GM03348 (cell line): ENCODE measurements around the gene DDX47.
"Not testable (repeated sequence)": the region's sequence is repeated elsewhere in the genome, so short reads cannot be mapped to it uniquely, and the experiment has no call there.

Experiments used
- DNase-seq: peaks from one replicate; pipeline ENCODE4 v3.0.0; 2012; ENCODE audit warnings: low spot score

DDX47 gene

DNA sequence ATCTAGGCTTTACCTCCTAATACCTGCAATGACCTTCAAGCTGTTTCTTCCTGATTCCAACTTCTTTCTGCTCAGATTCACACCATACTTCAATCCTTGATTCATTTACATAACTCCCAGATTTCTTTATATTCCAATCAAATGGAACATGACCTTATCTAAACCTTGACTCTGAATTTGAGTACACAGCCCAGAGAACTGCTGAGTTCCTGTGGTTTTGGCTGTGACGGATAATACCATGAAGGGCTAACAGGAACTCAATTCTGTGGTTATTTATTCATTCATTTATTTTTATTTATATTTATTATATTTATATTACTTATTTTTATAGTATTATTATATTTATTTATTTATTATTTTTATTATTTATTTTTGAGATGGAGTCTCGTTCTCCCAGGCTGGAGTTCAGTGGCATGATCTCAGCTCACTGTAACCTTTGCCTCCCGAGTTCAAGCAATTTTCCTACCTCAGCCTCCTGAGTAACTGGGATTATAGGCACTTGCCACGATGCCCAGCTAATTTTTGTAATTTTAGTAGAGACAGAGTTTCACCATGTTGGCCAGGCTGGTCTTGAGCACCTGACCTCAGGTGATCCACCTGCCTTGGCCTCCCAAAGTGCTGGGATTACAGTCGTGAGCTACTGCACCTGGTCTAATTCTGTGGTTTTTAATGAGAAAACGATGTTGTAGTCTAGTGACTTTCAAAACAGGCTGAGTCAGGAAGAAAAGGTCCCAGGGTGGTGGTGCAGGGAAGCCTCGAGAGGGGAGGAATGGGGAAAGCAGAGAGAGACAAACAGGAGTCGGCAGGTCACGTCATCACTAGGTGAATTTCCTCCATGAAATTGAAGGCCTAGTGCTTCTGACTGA is 16.0 kb upstream of the DDX47 start:
- DNase-seq = no peak

DNA sequence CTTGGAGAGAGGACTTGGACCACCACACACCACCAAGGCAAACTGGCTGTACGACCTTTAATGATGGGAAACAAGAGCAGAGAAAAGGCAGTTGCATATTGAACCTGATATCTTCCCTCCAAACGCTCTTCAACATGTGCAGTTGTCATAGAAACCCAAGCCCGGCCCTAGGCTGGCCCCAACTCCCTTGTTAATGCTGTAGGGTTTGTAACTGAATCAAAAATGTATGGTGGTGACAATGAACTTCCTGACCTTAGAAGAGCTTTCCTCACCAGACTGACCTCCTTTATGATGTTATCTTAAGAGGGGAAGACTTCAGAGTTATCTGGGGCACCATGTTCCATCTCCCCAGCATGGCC is 15.4 kb upstream of the DDX47 start:
- no peak for DNase-seq

DNA sequence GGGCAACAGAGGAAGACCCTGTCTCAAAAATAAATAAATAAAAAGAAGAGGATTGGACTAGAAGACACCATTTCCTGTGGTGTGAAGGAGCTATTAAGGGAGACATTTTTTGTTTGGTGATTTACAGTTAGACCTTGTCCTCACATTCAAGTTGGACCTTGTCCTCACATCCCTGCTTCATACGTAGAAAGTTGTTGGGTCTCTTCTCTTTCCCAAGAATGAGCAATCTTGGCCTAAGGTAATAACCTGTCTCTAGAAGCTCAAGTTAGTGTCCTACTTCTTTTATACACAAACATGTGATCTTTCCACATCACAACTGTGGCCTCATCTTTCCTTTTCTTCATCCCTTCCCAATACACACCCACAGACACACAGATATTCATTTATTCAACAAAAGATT is 14.7 kb upstream of the DDX47 start:
- no peak for DNase-seq

DNA sequence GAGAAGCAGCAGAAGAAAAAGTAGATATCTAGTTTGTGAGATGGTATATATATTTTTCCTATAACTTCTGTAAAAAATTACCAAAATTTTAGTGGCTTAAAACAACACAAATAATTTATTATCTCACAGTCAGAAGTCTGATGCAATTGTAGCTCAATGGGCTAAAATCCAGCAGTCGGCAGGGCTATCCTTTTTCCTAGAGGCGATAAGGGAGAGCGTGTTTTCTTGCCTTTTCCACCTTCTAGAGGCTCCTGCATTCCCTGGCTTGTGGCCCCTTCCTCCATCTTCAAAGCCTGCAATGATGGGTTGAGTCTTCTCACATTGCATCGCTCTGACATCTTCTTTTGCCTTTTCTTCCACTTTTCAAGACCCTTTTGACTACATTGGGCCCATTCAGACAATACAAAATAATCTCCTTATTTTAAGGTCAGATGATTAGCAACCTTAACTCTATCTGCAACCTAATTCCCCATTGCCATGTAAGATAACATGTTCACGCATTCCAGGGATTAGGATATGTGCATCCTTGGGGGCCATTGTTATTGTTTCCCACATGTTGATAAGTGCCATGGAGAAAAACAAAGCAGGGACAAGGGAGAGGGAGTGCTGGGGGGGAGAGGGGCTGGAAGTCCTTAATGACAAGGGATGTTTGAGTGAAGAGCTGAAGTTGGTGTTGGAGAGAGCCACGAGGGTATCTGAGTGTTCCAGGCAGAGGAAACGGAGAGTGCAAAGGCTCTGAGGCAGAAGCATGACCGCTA is 13.8 kb upstream of the DDX47 start:
- no peak for DNase-seq

DNA sequence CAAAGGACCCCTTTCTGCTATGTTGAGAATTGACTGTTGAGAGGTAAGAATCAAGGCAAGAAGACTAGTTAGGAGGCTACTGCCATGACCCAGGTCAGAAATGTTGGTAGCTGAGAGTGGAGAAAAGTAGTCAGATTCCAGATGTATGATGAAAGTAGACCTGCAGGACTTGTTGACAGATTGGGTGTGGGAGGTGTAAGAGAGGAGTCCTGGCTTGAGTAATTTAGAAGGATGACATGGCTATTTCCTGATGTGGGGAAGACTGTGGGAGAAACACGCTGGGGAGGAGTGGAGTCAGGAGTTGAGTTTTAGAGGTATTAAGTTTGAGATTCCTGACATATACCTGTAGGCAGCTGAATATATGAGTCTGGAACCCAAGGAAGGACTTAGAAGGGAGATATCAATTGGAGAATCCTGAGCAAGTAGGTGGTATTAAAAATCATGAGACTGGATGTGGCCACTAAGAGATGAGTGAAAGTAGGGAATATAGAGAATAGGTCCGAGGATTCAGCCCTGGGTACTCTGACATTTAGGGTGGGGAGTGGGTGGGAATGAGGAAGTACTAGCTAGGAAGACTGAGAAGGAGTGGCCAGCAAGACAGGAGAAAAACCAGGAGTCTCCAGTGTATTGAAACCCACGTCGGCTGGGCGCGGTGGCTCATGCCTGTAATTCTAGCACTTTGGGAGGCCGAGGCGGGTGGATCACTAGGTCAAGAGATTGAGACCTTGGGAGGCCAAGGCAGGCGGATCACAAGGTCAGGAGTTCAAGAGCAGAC is 12.6 kb upstream of the DDX47 start:
- peak; percentile 76 for DNase-seq

DNA sequence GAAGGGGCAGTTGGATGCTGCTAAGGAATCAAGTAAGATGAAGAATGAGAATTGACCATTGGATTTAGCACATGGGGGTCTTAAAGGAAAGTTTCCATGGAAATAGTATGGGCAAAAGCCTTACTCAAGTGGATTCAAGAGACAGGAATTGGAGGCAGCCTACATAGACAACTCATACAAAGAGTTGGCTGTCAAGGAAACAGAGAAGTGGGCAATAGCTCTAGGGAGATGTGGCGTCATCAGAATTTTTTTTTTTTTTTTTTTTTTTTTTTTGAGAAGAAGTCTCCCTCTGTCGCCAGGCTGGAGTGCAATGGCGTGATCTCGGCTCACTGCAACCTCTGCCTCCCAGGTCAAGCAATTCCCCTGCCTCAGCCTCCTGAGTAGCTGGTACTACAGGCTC is 11.5 kb upstream of the DDX47 start:
- not testable (repeated sequence) for DNase-seq

DNA sequence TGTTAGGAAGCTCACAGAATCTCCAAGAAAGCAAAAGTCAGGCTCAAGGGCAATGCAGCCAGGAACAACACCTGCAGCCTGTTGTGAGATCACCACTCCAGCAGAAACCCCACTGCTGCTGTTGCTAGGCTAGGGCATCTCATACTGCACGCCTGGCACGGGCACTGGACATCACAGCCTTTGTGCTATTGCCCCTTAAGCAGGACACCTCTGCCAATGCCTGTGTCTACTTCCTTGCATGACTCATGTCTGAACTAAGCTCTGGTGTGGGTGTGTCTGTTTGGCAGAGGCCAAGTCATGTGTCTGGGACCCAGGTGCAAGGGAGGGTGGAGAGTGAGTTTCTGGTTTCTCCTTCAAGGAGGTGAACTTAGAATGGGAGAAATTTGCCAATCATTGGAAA is 10.0 kb upstream of the DDX47 start:
- peak; percentile 77 for DNase-seq

DNA sequence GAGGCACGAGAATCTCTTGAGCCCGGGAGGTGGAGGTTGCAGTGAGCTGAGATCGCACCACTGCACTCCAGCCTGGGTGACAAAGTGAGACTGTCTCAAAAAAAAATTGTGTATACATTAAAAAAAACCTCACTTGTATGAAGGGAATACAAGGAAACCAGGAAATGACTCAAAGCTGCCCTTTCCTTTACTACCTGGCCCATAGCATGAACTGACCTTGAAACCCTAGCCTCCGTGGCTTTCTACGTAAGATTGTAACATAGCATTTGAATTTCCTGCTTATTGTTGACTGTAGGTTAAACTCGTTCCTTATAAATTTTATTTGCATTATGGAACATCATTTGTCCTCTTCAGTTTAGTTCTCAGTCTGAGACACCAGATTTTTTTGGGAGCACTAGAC is 9.1 kb upstream of the DDX47 start:
- no peak for DNase-seq

DNA sequence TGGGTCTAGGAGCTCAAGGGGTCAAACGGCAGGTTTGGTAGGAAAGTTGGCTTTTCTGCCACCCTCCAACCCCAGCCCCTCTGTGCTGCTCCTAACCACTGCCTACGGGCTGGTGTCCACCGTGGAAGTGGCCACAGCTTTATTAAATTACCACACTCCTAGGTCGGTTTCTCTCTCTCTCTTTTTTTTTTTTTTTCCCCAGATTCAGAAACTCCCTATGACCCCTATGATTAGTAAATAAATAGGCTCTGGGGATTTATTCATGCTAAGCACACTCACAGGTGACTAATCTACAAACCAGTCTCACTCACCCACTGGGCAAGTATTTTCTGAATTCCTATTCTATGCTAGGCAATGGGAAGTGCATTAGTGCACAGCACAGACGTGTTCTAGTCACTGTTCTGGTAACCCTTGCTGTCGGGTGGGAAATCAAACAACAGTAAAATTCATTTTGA is 8.7 kb upstream of the DDX47 start:
- peak; percentile 73 for DNase-seq

DNA sequence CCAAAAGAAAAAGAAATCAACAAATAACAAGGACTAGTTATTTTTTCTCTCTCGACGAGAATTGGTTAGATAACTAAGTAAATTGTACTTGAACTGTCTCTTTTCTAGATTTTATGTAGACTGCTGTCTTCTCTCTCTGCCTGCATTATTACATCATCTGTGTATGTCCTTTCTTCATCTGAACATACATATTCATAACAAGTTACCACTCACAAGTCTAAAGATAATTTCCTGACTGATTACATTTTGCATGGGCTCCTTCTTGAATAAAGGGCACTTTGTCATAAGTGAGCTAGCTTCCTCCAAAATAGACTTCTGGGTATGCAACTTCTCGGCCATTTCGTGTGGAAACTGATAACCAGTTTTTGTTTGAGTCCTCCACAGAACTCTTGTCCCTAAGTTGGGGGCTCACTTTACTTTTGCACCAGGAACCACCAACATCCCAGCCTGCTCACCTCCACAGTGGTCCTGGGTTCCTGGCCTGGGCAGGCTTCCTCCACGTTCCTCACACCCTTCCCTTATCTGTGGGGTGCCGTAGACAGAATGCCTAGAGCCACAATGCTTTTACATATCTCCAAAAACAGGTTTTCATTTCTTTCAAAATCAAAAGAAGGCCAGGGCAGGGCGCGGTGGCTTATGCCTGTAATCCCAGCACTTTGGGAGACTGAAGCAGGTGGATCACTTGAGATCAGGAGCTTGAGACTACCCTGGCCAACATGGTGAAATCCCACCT is 6.2 kb upstream of the DDX47 start:
- no peak for DNase-seq

DNA sequence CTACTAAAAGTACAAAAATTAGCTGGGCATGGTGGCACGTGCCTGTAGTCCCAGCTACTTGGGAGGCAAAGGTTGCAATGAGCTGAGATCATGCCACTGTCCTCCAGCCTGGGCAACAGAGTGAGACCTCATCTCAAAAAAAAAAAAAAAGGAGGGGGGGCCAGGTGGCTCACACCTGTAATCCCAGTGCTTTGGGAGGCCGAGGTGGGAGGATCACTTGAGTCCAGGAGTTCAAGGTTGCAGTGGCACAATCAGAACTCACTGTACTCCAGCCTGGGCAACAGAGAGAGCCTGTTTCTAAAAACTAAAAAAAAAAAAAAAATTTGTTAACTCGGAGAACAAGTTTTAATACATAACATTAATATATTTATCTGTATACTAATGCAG is 5.6 kb upstream of the DDX47 start:
- DNase-seq = not testable (repeated sequence)

DNA sequence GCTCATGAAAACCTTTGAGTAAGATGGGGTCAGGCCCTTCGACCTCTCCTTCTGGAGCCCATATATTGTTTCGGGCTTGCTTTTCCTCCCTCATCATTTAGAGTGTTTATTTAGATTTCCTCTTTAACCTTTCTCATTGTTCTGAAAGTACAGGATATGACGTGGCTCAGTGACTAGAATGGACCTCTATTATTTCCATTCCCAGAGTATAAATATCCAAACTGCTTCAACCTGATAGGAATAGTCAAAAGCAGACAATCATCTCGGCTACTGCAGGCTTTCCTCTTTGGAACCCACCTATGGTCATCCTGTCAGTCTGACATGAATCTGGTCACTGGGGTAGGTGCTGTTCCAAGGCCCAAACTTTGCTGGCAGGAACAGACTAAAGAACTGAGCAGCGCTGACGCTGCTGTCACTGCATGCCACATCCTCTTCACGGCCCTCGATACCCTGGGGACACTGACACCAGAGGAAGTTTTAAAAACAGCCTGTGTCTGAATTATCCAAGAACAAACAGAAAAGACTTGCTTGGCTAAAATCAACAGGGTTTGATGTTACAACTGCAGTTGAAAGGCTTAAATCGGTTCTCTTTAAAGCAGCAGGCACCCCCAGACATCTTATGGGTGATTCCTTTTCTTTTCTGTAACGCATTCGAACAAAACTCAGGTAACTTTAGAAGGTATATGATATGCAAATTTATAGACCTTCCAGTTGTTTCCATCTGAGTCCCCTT is 5.0 kb upstream of the DDX47 start:
- DNase-seq = no peak

DNA sequence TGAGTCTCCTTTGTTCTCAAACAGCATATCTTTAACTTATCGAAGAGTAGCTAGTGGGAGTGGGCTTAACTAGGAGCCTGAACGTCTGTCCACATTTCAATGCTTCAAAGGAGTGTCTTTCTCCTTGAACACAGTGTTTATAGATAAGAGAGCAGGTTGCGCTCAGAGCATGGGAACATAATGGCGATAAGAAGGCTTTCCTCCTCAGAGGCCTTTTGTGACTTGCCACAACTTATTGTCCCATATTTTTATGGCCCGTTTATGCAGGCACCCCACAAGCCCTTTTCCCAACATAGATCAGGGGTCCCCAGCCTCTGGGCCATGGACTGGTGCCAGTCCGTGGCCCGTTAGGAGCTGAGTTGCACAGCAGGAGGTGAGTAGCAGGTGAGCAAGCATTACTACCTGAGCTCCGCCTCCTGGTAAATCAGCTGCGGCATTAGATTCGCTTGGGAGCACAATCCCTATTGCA is 2.6 kb upstream of the DDX47 start:
- no peak for DNase-seq

DNA sequence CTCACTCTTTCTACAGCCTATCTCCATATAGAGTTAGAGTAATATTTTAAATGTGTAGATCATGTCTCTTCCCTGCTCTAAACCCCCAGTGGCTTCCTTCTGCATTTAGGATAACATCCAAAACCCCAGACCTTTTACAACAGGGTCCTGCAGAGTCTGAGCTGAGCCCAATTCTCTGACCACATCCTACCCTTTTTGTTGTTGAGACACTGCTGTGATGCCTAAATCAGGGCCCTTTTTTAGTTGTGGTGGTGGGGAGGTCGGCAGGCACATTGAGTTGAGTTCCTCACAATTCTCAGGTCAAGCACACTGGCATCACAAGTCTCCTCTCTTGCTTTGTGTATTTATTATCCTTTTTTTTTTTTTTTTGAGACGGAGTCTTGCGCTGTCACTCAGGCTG is 1.8 kb upstream of the DDX47 start:
- DNase-seq = no peak

DNA sequence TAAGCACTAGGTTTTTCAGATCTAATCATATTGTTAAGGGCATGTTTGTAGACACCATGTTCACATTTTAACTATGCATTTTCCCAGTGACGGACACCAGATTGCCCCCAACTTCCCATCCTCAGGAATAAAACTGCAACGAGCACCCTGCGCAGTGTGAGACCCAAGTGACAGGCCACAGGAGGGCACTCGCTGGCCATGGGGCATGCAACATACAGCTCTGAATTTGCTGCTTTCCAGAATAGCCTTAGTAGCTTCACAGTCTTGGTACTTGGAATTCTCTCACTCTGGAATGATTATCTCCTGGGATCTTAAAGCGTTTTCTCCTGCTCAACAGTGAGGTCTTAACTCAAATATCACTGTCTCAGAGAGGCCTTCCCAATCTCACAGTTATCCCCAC is 972 bp upstream of the DDX47 start:
- no peak for DNase-seq

DNA sequence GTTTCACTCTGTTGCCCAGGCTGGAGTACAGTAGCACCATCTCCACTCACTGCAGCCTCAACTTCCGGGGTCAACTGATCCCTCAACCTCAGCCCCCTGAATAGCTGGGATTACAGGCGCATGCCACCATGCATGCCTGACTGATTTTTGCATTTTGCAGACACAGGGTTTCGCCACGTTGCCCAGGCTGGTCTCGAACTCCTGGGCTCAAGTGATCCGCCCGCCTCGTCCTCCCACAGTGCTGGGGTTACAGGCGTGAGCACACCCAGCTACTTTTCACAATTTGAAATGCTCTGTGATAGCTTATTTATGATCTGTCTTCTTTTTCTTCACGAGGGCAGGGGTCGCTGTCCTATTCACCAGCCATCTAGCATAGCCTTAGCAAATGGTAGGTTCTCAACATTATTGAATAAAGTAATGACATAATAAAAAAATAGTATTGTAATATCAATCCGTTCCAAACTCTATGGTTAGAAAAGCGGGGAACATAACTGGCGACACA is 477 bp upstream of the DDX47 start:
- no peak for DNase-seq

DNA sequence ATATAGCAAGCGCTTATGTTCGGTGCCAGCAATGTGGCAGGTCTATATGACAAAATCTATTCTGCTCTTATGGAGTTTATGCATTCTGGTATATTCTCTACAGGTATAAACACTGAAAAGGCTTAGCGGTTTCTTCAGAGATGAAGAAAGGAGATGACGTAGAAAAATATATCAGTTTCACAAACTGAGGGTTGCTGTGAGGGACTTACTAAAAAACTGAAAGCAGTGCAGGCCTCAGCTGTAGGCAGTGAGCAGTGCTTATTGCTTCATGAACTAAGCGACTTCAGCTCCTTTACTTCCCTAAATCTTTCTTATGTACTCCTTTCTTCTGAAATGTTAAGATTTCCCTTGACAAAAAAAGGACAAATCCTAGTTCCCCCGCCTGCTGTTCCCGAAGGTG is 4.5 kb downstream of the DDX47 start:
- DNase-seq = no peak

DNA sequence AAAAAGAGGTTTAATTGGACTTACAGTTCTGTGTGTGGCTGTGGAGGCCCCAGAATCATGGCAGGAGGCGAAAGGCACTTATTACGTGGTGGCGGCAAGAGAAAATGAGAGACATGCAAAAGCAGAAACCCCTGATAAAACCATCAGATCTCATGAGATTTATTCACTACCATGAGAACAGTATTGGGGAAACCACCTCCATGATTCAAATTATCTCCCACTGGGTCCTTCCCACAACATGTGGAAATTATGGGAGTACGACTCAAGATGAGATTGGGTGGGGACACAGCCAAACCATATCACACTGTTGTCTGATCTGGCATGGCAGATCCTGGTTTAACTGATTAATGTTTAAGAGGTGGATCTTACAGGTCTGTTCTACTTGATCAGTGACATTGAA is 5.6 kb downstream of the DDX47 start:
- DNase-seq = no peak

DNA sequence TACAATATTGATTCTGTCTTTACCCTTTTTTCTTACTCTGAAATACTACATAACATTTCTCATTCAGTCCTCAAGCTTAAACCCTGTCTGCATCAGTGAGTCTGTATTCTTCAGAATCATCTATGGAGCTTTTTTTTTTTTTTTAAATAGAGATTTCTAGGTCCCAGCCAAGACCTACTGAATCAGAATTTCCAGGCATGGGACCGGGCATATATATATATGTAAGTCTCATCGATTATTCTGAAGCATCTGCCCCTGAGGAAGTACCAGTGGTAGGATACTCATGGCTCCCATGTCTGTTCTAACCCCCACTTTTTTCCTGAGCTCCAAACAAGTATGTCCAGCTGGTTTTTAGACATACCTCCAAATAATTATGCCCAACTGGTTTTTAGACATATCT is 6.1 kb downstream of the DDX47 start:
- no peak for DNase-seq

DNA sequence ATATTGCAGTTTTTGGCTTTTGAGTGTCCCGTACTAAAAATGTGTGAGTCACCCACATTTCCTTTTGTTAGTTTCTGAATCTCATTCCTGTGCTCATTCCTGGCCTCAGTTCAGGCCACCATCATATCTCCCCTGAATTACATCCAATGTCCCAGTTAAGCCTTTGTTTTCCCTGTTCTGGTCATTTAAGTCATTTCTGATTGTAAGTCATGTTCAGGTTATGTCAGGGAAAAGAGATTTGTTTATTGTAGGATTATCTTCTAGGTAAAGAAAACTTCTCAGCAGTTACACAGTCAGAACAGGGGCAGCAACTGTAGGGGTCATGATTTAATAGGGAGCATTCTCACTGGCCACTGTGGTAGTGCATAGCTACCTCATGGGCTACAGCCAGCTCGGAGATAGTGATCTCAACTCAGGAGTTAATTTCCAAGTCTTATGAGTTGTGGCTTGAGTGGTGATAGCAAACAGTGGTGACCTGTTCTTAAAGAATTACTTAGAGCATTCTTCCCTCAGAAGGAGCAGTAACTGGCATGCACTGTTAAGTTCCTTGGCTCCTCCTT is 6.7 kb downstream of the DDX47 start:
- DNase-seq = peak; percentile 84

DNA sequence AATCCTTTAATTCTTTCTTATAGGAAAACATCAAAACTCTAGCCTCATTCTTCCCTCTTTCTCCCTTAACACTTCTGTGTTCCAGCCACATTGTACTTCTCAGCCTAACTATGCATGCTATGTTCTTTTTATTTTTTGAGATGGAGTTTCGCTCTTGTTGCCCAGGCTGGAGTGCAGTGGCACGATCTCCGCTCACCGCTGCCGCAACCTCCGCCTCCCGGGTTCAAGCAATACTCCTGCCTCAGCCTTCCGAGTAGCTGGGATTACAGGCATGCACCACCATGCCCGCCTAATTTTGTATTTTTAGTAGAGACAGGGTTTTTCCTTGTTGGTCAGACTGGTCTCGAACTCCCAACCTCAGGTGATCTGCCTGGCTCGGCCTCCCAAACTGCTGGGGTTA is 7.2 kb downstream of the DDX47 start:
- DNase-seq = not testable (repeated sequence)
